A549 treated with DMSO at 1 μM for 4 hours (cell line): Measurements from ENCODE around the gene FAM9C. TPM values are rescaled to one million over a fixed set of nuclear protein-coding genes. Genes with fewer than 3 reads are reported as not detected.

Experiments used
- total RNA-seq: library from RNA; stranded (reverse); fragments of 200-300 nt; extraction: Qiagen RNA extraction; gene quantifications from 5 replicates; pipeline ENCODE4 v1.2.3, GENCODE V29; 2022; ENCODE audit warnings: low read depth

FAM9C gene
- total RNA-seq, result 0.02 TPM in 1 of 5 replicates, not detected in the others

GRCh38 chrX:13044441-13044840 is at the start of gene FAM9C:
FAM9C (minus strand) TSS chrX:13044620; CDS start chrX:13043789, 831 bp downstream.

Other genes starting within 250 kb of the FAM9C start
- 0.04 TPM in 1 of 5 replicates, not detected in the others for gene TLR7, start 177.5 kb downstream of the FAM9C start, total RNA-seq
- gene TLR8, start 138.0 kb downstream of the FAM9C start, total RNA-seq, result not detected in 5 replicates
- 5,391 to 8,587 TPM (median 5,959 TPM) in 5 replicates for gene TMSB4X, start 69.5 kb downstream of the FAM9C start, total RNA-seq